Heart left ventricle (tissue), 16 donors: ENCODE measurements around the gene LRRC23. TPM values are rescaled to one million over a fixed set of nuclear protein-coding genes. Genes with fewer than 3 reads are reported as not detected.
A peak's percentile ranks its signal among the peaks of the same experiment; 100 is the strongest.

Source experiments
- ATAC-seq, 4 donors: fragments of 200-7000 bp; cut with Tn5 transposase; one replicate each; pipeline ENCODE4 v1.9.1; 2020 to 2022; ENCODE audit warnings: moderate library complexity in 4 of 4, mild to moderate bottlenecking in 3 of 4, moderate number of reproducible peaks in 1 of 4
- DNase-seq, 5 donors: peaks; one replicate each; pipeline ENCODE4 v3.0.0-alpha.2; 2020
- H3K27ac ChIP-seq, 12 donors: fragments of 200-600 bp; sonication (generic) in 4 of 12; one replicate each; pipeline versions ENCODE4 v1.5.0 to v1.8.0; 2016 to 2022; ENCODE audit warnings: mild to moderate bottlenecking in 2 of 12
- H3K27me3 ChIP-seq, 9 donors: fragments of 200-600 bp; sonication (generic) in 2 of 9; one replicate each; pipeline versions ENCODE4 v1.5.1 to v1.8.0; 2016 to 2022; ENCODE audit warnings: mild to moderate bottlenecking in 3 of 9
- H3K36me3 ChIP-seq, 9 donors: fragments of 200-600 bp; sonication (generic) in 2 of 9; one replicate each; pipeline versions ENCODE4 v1.5.0 to v1.8.0; 2018 to 2022; ENCODE audit warnings: mild to moderate bottlenecking in 2 of 9
- H3K4me1 ChIP-seq, 12 donors: fragments of 200-600 bp; sonication (generic) in 4 of 12; one replicate each; pipeline versions ENCODE4 v1.5.0 to v1.8.0; 2016 to 2022; ENCODE audit warnings: mild to moderate bottlenecking in 3 of 12
- H3K4me3 ChIP-seq, 12 donors: fragments of 200-600 bp; sonication (generic) in 4 of 12; one replicate each; pipeline versions ENCODE4 v1.5.0 to v1.8.0; 2017 to 2022; ENCODE audit warnings: mild to moderate bottlenecking in 9 of 12, moderate library complexity in 4 of 12
- H3K9me3 ChIP-seq, 12 donors: fragments of 200-600 bp; sonication (generic) in 4 of 12; one replicate each; pipeline versions ENCODE4 v1.5.0 to v1.8.0; 2016 to 2022; ENCODE audit warnings: mild to moderate bottlenecking in 1 of 12
- POLR2A ChIP-seq, 2 donors: fragments of 450-650 bp; IDR thresholded peaks; one replicate each; pipeline ENCODE4 v1.6.1; 2017; ENCODE audit warnings: antibody characterized with exemption in 2 of 2, mild to moderate bottlenecking in 2 of 2, moderate library complexity in 2 of 2
- WGBS, 4 donors: extraction: QIAGEN DNeasy Blood & Tissue Kit in 2 of 4; methylation state at CpG; one replicate each; pipeline versions ENCODE4 v1.1.5 to v1.1.7; 2013 to 2018; 5-methylcytosine and 5-hydroxymethylcytosine counted together
- intact Hi-C, 10 donors: fragments of 100-400 bp; cut with DNase I; formaldehyde crosslinking; loops; one replicate each; pipeline versions ENCODE4 v1.11.1 to v1.14.2; 2022
- microRNA counts, 2 donors: library from miRNA; unstranded; fragments of <30 nt; microRNA quantifications; one replicate each; lab custom pipeline; 2016
- microRNA-seq, 4 donors: library from miRNA; unstranded; fragments of <30 nt; microRNA quantifications; one replicate each; pipeline versions ENCODE4 to v1.2.0, GENCODE V29; 2017 to 2020
- polyA plus RNA-seq, 2 donors: library from polyadenylated mRNA; stranded (reverse); fragments of 200-250 nt; gene quantifications; one replicate each; pipeline ENCODE4 v1.2.3, GENCODE V29; 2013
- total RNA-seq, 9 donors: library from RNA; depleted of rRNA in 2 of 9; stranded (reverse); fragments of >200 nt in 2 of 9; fragmentation: NEBNext Ultra II Directional in 3 of 9; extraction: Animal tissue kit (Norgen Biotek cat#: 25700) in 3 of 9; gene quantifications; one replicate each; pipeline versions ENCODE4 v1.1.0 to v1.2.4, GENCODE V29; 2016 to 2023
- TF ChIP-seq, protein P1 (sequence below), 12 donors: fragments of 200-600 bp; sonication (generic) in 4 of 12; IDR thresholded peaks; one replicate each; pipeline versions ENCODE4 v1.5.0 to v1.8.0; 2018 to 2022; ENCODE audit warnings: antibody characterized with exemption in 12 of 12, mild to moderate bottlenecking in 5 of 12
- donor health status: ischemic (EF 13 %, LVEDD 7.1; RV severe dilation, severe dysfunction).
- donor health status: healthy with polysubstance abuse.
- donor health status: DM: no; HTN: yes; CAD: no.
- donor health status: DM: no; HTN: no; CAD: no.
- donor health status: ischemic (EF 25% LVEDD 6.9; RV normal size, moderate dysfunction).
- donor health status: ischemic (EF 25% LVEDD 5.7; RV mildly dilated, moderate dysfunction).
- donor health status: healthy.
- donor health status: DM: yes; HTN: yes; CAD: no.
- donor health status: ischemic (EF 35%, LVEDD 5.7; RV mildly dilated, moderate dysfunction).
- donor health status: nonischemic (EF 11% LVEDD 7.7; RV severe dilation, severe dysfunction).
- donor health status: DM: yes; HTN: yes; CAD: no.
- donor health status: PGD.
- donor health status: ischemic (EF 29% LVEDD 5.4; RV normal size, mild dysfunction).
- donor health status: nonischemic (EF 23%, LVEDD 6.1; RV moderate dilation, normal function).

Gene LRRC23
- total and polyA plus RNA-seq, 11 donors = 8.2 to 15.3 (median 11.3) TPM

DNA sequence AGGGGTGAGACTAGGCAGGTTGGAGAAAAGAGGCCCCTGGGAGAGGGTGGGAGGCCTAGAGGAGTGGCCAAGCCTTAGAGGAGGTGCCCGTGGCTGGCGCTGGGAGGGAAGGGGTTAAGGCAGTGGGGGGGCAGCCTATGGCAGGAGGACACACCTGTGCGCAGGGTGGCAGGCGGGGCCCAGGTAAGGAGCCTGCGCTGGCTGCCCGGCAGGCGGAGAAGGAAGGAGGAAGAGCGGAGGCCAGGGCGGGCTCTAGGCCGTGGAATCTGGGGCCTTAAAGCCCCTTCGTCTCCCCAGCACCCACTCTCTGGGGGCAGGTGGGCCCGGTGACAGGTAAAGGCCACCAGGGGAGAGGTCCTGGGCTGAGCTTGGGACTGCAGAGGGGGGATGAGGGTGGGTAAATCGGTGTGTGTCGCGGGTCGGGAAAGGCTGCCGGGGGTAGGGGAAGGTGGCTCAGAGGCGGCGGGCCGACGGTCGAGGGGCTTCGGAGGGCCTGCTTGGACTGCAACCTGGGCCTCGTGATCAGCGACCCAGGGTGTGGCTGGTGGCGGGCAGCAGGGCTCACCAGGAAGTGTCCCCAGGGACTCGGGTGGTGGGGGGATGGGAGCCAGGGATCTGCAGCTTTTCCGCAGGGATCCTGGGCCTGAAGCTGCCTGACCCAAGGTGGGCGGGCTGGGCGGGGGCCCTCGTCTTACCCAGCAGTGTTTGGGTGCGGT is 58.6 kb downstream of the LRRC23 start:
- peaks cover 2 to 57% (median 40%) of the 10 kb centered on the region in 12 donors for H3K4me1 ChIP-seq
- H3K27ac ChIP-seq = peak overlapping the region in 8 of 12 donors; percentile 68 to 97 (median 81)
- ATAC-seq = no peak
- peak in 1 of 5 donors; percentile 25 for DNase-seq
- H3K9me3 ChIP-seq = no peaks in the 10 kb centered on the region
- peaks cover 0 to 53% (median 31%) of the 10 kb centered on the region in 9 donors for H3K36me3 ChIP-seq
- 80 to 86% (median 82%) methylated on average over 30 to 32 of the region's 32 CpGs for WGBS, 4 donors
- H3K4me3 ChIP-seq = no peak overlapping the region
- no peak for TF ChIP-seq POLR2A (IDR thresholded peaks at IDR 0.05)
- TF ChIP-seq, protein P1, sequence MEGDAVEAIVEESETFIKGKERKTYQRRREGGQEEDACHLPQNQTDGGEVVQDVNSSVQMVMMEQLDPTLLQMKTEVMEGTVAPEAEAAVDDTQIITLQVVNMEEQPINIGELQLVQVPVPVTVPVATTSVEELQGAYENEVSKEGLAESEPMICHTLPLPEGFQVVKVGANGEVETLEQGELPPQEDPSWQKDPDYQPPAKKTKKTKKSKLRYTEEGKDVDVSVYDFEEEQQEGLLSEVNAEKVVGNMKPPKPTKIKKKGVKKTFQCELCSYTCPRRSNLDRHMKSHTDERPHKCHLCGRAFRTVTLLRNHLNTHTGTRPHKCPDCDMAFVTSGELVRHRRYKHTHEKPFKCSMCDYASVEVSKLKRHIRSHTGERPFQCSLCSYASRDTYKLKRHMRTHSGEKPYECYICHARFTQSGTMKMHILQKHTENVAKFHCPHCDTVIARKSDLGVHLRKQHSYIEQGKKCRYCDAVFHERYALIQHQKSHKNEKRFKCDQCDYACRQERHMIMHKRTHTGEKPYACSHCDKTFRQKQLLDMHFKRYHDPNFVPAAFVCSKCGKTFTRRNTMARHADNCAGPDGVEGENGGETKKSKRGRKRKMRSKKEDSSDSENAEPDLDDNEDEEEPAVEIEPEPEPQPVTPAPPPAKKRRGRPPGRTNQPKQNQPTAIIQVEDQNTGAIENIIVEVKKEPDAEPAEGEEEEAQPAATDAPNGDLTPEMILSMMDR (IDR thresholded peaks at IDR 0.05) = no peak
- no peaks in the 10 kb centered on the region for H3K27me3 ChIP-seq
- intact Hi-C loops = loop anchor here in 6 of 10 donors (2.0 to 10.0 kb wide), 6 partner anchors 18 to 132 kb away; partner anchors contain the start of genes C1R (in 2 of the 6), C12orf57 (in 1 of the 6), SPSB2 (in 1 of the 6) and TPI1 (in 1 of the 6)

MicroRNAs encoded within 50 kb of the gene (microRNA counts, 767-probe panel; counts per million panel counts)
- microRNA hsa-miR-141-3p (lab: Ali Mortazavi, UCI) = 1,763 to 1,924 counts per million in 2 donors
- 71.6 to 758 counts per million in 2 donors for microRNA hsa-miR-200c-3p (lab: Ali Mortazavi, UCI)

Small RNA genes lying within 50 kb of the gene (microRNA-seq; reads per million reads assigned to microRNA genes)
- gene MIR141 (0 to 4.2 (median 1.1) reads per million in 4 donors), gene MIR200C (8.1 to 75.2 (median 36.2) reads per million in 4 donors)

Other genes with a start within 250 kb of the LRRC23 start
- 10 to 100 TPM; 17.4 to 39.0 (median 24.7) TPM for gene ING4, start 241.7 kb upstream of the LRRC23 start, total RNA-seq
- gene ING4, start 241.7 kb upstream of the LRRC23 start, polyA plus RNA-seq = 10 to 100 TPM; 14.6 to 23.6 TPM
- 10 to 100 TPM; 19.4 to 38.1 (median 25.2) TPM for gene ZNF384, start 215.4 kb upstream of the LRRC23 start, total RNA-seq
- 10 to 100 TPM; 15.0 to 29.7 TPM for gene ZNF384, start 215.4 kb upstream of the LRRC23 start, polyA plus RNA-seq
- gene PIANP, start 204.0 kb upstream of the LRRC23 start, total RNA-seq = under 1 TPM in 3 of 9 donors, not detected in 6; 0.11 to 0.32 (median 0.22) TPM
- gene PIANP, start 204.0 kb upstream of the LRRC23 start, polyA plus RNA-seq = under 1 TPM; 0.15 to 0.28 TPM
- 10 to 100 TPM; 56.7 to 96.4 (median 82.6) TPM for gene COPS7A, start 180.8 kb upstream of the LRRC23 start, total RNA-seq
- gene COPS7A, start 180.8 kb upstream of the LRRC23 start, polyA plus RNA-seq = 100 to 1,000 TPM in 1 of 2 donors, 10 to 100 TPM in 1; 54.1 to 108 TPM
- gene MLF2, start 151.7 kb upstream of the LRRC23 start, total RNA-seq = 100 to 1,000 TPM; 126 to 207 (median 152) TPM
- 100 to 1,000 TPM; 136 to 231 TPM for gene MLF2, start 151.7 kb upstream of the LRRC23 start, polyA plus RNA-seq
- 100 to 1,000 TPM in 5 of 9 donors, 10 to 100 TPM in 4; 72.9 to 227 (median 100) TPM for gene PTMS, start 138.5 kb upstream of the LRRC23 start, total RNA-seq
- 100 to 1,000 TPM; 274 to 331 TPM for gene PTMS, start 138.5 kb upstream of the LRRC23 start, polyA plus RNA-seq
- gene LAG3, start 132.3 kb upstream of the LRRC23 start, total RNA-seq = 1 to 10 TPM in 2 of 9 donors, under 1 TPM in 3, not detected in 4; 0.10 to 1.5 (median 0.43) TPM
- under 1 TPM; 0.03 to 0.34 TPM for gene LAG3, start 132.3 kb upstream of the LRRC23 start, polyA plus RNA-seq
- 10 to 100 TPM in 2 of 9 donors, 1 to 10 TPM in 7; 3.0 to 71.9 (median 5.4) TPM for gene CD4, start 115.3 kb upstream of the LRRC23 start, total RNA-seq
- gene CD4, start 115.3 kb upstream of the LRRC23 start, polyA plus RNA-seq = 1 to 10 TPM; 1.1 to 3.2 TPM
- 1 to 10 TPM; 1.8 to 5.2 (median 2.9) TPM for gene GPR162, start 83.0 kb upstream of the LRRC23 start, total RNA-seq
- gene GPR162, start 83.0 kb upstream of the LRRC23 start, polyA plus RNA-seq = 1 to 10 TPM; 4.4 to 7.7 TPM
- gene P3H3, start 76.4 kb upstream of the LRRC23 start, total RNA-seq = 10 to 100 TPM in 7 of 9 donors, 1 to 10 TPM in 2; 4.2 to 26.7 (median 16.6) TPM
- 10 to 100 TPM; 11.5 to 29.9 TPM for gene P3H3, start 76.4 kb upstream of the LRRC23 start, polyA plus RNA-seq
- gene GNB3, start 63.9 kb upstream of the LRRC23 start, total RNA-seq = 10 to 100 TPM in 2 of 9 donors, 1 to 10 TPM in 6, under 1 TPM in 1; 0.64 to 12.4 (median 6.2) TPM
- gene GNB3, start 63.9 kb upstream of the LRRC23 start, polyA plus RNA-seq = 1 to 10 TPM; 1.9 to 6.2 TPM
- 1 to 10 TPM in 1 of 9 donors, under 1 TPM in 7, not detected in 1; 0.44 to 8.3 (median 0.96) TPM for gene CDCA3, start 53.5 kb upstream of the LRRC23 start, total RNA-seq
- under 1 TPM; 0.42 to 0.65 TPM for gene CDCA3, start 53.5 kb upstream of the LRRC23 start, polyA plus RNA-seq
- gene USP5, start 52.7 kb upstream of the LRRC23 start, total RNA-seq = 10 to 100 TPM; 42.0 to 96.8 (median 61.6) TPM
- gene USP5, start 52.7 kb upstream of the LRRC23 start, polyA plus RNA-seq = 10 to 100 TPM; 23.4 to 52.8 TPM
- gene TPI1, start 37.3 kb upstream of the LRRC23 start, total RNA-seq = 1,000 to 10,000 TPM in 1 of 9 donors, 100 to 1,000 TPM in 8; 600 to 1,024 (median 730) TPM
- gene TPI1, start 37.3 kb upstream of the LRRC23 start, polyA plus RNA-seq = 1,000 to 10,000 TPM in 1 of 2 donors, 100 to 1,000 TPM in 1; 648 to 1,605 TPM
- 1 to 10 TPM; 2.3 to 6.6 (median 3.1) TPM for gene SPSB2, start 31.5 kb upstream of the LRRC23 start, total RNA-seq
- gene SPSB2, start 31.5 kb upstream of the LRRC23 start, polyA plus RNA-seq = 1 to 10 TPM; 4.4 to 4.6 TPM
- 10 to 100 TPM in 6 of 9 donors, 1 to 10 TPM in 3; 4.6 to 30.9 (median 11.6) TPM for gene ENO2, start 9.8 kb downstream of the LRRC23 start, total RNA-seq
- 10 to 100 TPM; 10.4 to 22.1 TPM for gene ENO2, start 9.8 kb downstream of the LRRC23 start, polyA plus RNA-seq
- gene ATN1, start 23.1 kb downstream of the LRRC23 start, total RNA-seq = 10 to 100 TPM; 38.4 to 82.9 (median 67.2) TPM
- gene ATN1, start 23.1 kb downstream of the LRRC23 start, polyA plus RNA-seq = 10 to 100 TPM; 61.3 to 65.6 TPM
- not detected for gene RNU7-1, start 39.0 kb downstream of the LRRC23 start, total RNA-seq
- gene RNU7-1, start 39.0 kb downstream of the LRRC23 start, polyA plus RNA-seq = not detected
- gene C12orf57, start 39.2 kb downstream of the LRRC23 start, total RNA-seq = 100 to 1,000 TPM; 108 to 394 (median 167) TPM
- gene C12orf57, start 39.2 kb downstream of the LRRC23 start, polyA plus RNA-seq = 100 to 1,000 TPM; 258 to 460 TPM
- 10 to 100 TPM in 2 of 9 donors, 1 to 10 TPM in 7; 3.5 to 63.2 (median 5.9) TPM for gene PTPN6, start 46.5 kb downstream of the LRRC23 start, total RNA-seq
- gene PTPN6, start 46.5 kb downstream of the LRRC23 start, polyA plus RNA-seq = 1 to 10 TPM; 6.6 to 6.7 TPM
- 100 to 1,000 TPM; 128 to 189 (median 152) TPM for gene PHB2, start 65.8 kb downstream of the LRRC23 start, total RNA-seq
- gene PHB2, start 65.8 kb downstream of the LRRC23 start, polyA plus RNA-seq = 100 to 1,000 TPM; 112 to 192 TPM
- gene EMG1, start 66.1 kb downstream of the LRRC23 start, total RNA-seq = 10 to 100 TPM; 24.2 to 43.1 (median 35.9) TPM
- gene EMG1, start 66.1 kb downstream of the LRRC23 start, polyA plus RNA-seq = 10 to 100 TPM; 23.0 to 38.2 TPM
- 10 to 100 TPM; 19.9 to 66.3 (median 46.8) TPM for gene LPCAT3, start 113.7 kb downstream of the LRRC23 start, total RNA-seq
- 10 to 100 TPM; 26.9 to 43.4 TPM for gene LPCAT3, start 113.7 kb downstream of the LRRC23 start, polyA plus RNA-seq
- gene C1S, start 155.9 kb downstream of the LRRC23 start, total RNA-seq = 100 to 1,000 TPM in 2 of 9 donors, 10 to 100 TPM in 7; 31.9 to 247 (median 74.2) TPM
- gene C1S, start 155.9 kb downstream of the LRRC23 start, polyA plus RNA-seq = 10 to 100 TPM; 30.1 to 36.4 TPM
- 100 to 1,000 TPM in 5 of 9 donors, 10 to 100 TPM in 4; 42.6 to 343 (median 107) TPM for gene C1R, start 187.6 kb downstream of the LRRC23 start, total RNA-seq
- gene C1R, start 187.6 kb downstream of the LRRC23 start, polyA plus RNA-seq = 10 to 100 TPM; 49.1 to 98.5 TPM
- 10 to 100 TPM in 3 of 9 donors, 1 to 10 TPM in 6; 5.4 to 27.1 (median 7.9) TPM for gene C1RL, start 204.4 kb downstream of the LRRC23 start, total RNA-seq
- 1 to 10 TPM; 7.9 to 9.8 TPM for gene C1RL, start 204.4 kb downstream of the LRRC23 start, polyA plus RNA-seq
- gene RBP5, start 224.1 kb downstream of the LRRC23 start, total RNA-seq = 1 to 10 TPM in 1 of 9 donors, under 1 TPM in 1, not detected in 7; 0.86 to 2.1 TPM
- under 1 TPM; 0.34 to 0.94 TPM for gene RBP5, start 224.1 kb downstream of the LRRC23 start, polyA plus RNA-seq
- gene CLSTN3, start 225.5 kb downstream of the LRRC23 start, total RNA-seq = 10 to 100 TPM in 2 of 9 donors, 1 to 10 TPM in 7; 3.3 to 18.7 (median 4.1) TPM
- 1 to 10 TPM; 3.1 to 4.2 TPM for gene CLSTN3, start 225.5 kb downstream of the LRRC23 start, polyA plus RNA-seq